HepG2 (cell line): ENCODE results near the gene ST3GAL2. TPM values are rescaled to one million over a fixed set of nuclear protein-coding genes. Genes with fewer than 3 reads are reported as not detected.
A peak's percentile ranks its signal among the peaks of the same experiment; 100 is the strongest.

Experiments used
- ATAC-seq: fragments of 200-7000 bp; cut with Tn5 transposase; 3 replicates; pipeline ENCODE4 v1.9.1; 2020; ENCODE audit warnings: mild to moderate bottlenecking, moderate library complexity
- BruUV-seq: library from RNA; stranded (reverse); fragments of 400-500 nt; replicated peaks from 2 replicates; lab custom pipeline; 2021; lab: Mats Ljungman, UMichigan
- CTCF ChIA-PET: fragments of 300-600 bp; formaldehyde crosslinking; extraction: SDS; loops from one replicate; lab custom pipeline; 2021; ENCODE audit warnings: low total read pairs, inconsistent platforms, low intra/inter-chr PET ratio; lab: Yijun Ruan, JAX
- POLR2A ChIA-PET: fragments of 350-600 bp; sonication (Branson Sonifier 250); formaldehyde crosslinking; loops from one replicate; lab custom pipeline; 2020; ENCODE audit warnings: antibody characterized with exemption, inconsistent platforms; lab: Yijun Ruan, JAX
- DNase-seq: peaks from one replicate; pipeline ENCODE4 v3.0.0-alpha.2; 2015; ENCODE audit warnings: low spot score
- FAIRE-seq: peaks from 3 replicates; lab custom pipeline; 2011; peaks lifted over from hg19 to GRCh38; lab: Jason Lieb, UNC
- H2AFZ ChIP-seq: one replicate; pipeline ENCODE4 v1.6.1; 2011; ENCODE audit warnings: low read length, inconsistent platforms
- H3K27ac ChIP-seq: fragments of 300-600 bp; 3 replicates; pipeline ENCODE4 v1.8.0; 2011; ENCODE audit warnings: mixed run types, mild to moderate bottlenecking, mixed read lengths, low read length, inconsistent platforms; ENCODE audit not compliant: insufficient read depth; ENCODE audit errors: extremely low read length
- H3K27me3 ChIP-seq, 2 experiments: fragments of 200-600 bp in 1 of 2; 2 replicates in 1 of 2; 3 replicates in 1 of 2; pipeline versions ENCODE4 v1.6.0 to v1.8.0; 2011; ENCODE audit warnings: low read length in 2 of 2, mild to moderate bottlenecking in 2 of 2, moderate library complexity in 2 of 2, inconsistent platforms in 1 of 2; ENCODE audit not compliant: insufficient read depth in 2 of 2, control insufficient read depth in 1 of 2
- H3K36me3 ChIP-seq, 2 experiments: fragments of 200-600 bp in 1 of 2; replicated peaks in 1 of 2; 2 replicates in 1 of 2; 3 replicates in 1 of 2; pipeline versions ENCODE4 v1.5.1 to v1.8.0; 2011; ENCODE audit warnings: low read length in 2 of 2, inconsistent platforms in 1 of 2; ENCODE audit not compliant: insufficient read depth in 2 of 2, control insufficient read depth in 1 of 2
- H3K4me1 ChIP-seq: 2 replicates; pipeline ENCODE4 v1.5.1; 2012; ENCODE audit warnings: low read length, inconsistent platforms; ENCODE audit not compliant: insufficient read depth
- H3K4me2 ChIP-seq: 2 replicates; pipeline ENCODE4 v1.6.0; 2011; ENCODE audit warnings: low read depth, low read length, inconsistent platforms
- H3K4me3 ChIP-seq, 3 experiments: fragments of 200-600 bp in 1 of 3; sonication (generic), shearing (Covaris generic) in 1 of 3; replicated peaks in 1 of 3; 2 replicates each; pipeline ENCODE4 v1.5.1; 2011 to 2016; ENCODE audit warnings: low read length in 3 of 3, inconsistent platforms in 2 of 3, low read depth in 2 of 3, mild to moderate bottlenecking in 2 of 3, control low read depth in 1 of 3, mixed read lengths in 1 of 3; ENCODE audit not compliant: insufficient read depth in 1 of 3
- H3K79me2 ChIP-seq: one replicate; pipeline ENCODE4 v1.6.1; 2011; ENCODE audit warnings: low read length, inconsistent platforms; ENCODE audit not compliant: insufficient read depth
- H3K9ac ChIP-seq: 2 replicates; pipeline ENCODE4 v1.6.0; 2011; ENCODE audit warnings: mild to moderate bottlenecking, low read depth, low read length, inconsistent platforms; ENCODE audit not compliant: insufficient read depth
- H3K9me3 ChIP-seq: 2 replicates; pipeline ENCODE4 v1.5.1; 2012; ENCODE audit warnings: mild to moderate bottlenecking, low read length
- H4K20me1 ChIP-seq: 2 replicates; pipeline ENCODE4 v1.6.0; 2011; ENCODE audit warnings: inconsistent platforms, mild to moderate bottlenecking, low read length, moderate library complexity; ENCODE audit not compliant: insufficient read depth
- AHR ChIP-seq: IDR thresholded peaks from 2 replicates; pipeline ENCODE4 v1.6.1; 2018; ENCODE audit warnings: missing genetic modification reagents, missing compliant biosample characterization
- ARID4A ChIP-seq: sonication (generic); formaldehyde crosslinking; IDR thresholded peaks from 2 replicates; pipeline ENCODE4 v1.5.0; 2020; ENCODE audit warnings: mild to moderate bottlenecking, missing genetic modification reagents, borderline replicate concordance
- CEBPB ChIP-seq: IDR thresholded peaks from 2 replicates; pipeline ENCODE4 v1.6.1; 2011; ENCODE audit warnings: low read depth, low read length, improper control_type of control experiment, borderline replicate concordance
- HNF4A ChIP-seq: sonication (generic); formaldehyde crosslinking; IDR thresholded peaks from 2 replicates; pipeline ENCODE4 v1.4.0; 2020; ENCODE audit warnings: missing genetic modification reagents
- MXI1 ChIP-seq: IDR thresholded peaks from 3 replicates; pipeline ENCODE4 v1.6.1; 2012; ENCODE audit warnings: low read depth, low read length, inconsistent platforms, borderline replicate concordance
- NR0B2 ChIP-seq: sonication (generic); formaldehyde crosslinking; IDR thresholded peaks from 2 replicates; pipeline ENCODE4 v1.4.0; 2020; ENCODE audit warnings: mild to moderate bottlenecking, missing genetic modification reagents
- ZMAT3 ChIP-seq: sonication (generic); formaldehyde crosslinking; conservative IDR thresholded peaks from 2 replicates; pipeline ENCODE4 v1.7.0; 2021; ENCODE audit warnings: missing genetic modification reagents
- ZNF263 ChIP-seq: sonication (generic); formaldehyde crosslinking; IDR thresholded peaks from 2 replicates; pipeline ENCODE4 v1.4.0; 2020; ENCODE audit warnings: missing genetic modification reagents
- ZNF598 ChIP-seq: sonication (generic); formaldehyde crosslinking; IDR thresholded peaks from 2 replicates; pipeline ENCODE4 v1.5.1; 2020; ENCODE audit warnings: mild to moderate bottlenecking, missing genetic modification reagents, borderline replicate concordance
- WGBS: methylation state at CpG from one replicate; pipeline ENCODE4 v1.1.6; 2017; ENCODE audit warnings: low lambda C conversion rate; 5-methylcytosine and 5-hydroxymethylcytosine counted together
- in situ Hi-C: cut with HindIII; loops from 2 replicates; pipeline ENCODE4 v1.10.0; 2017; ENCODE audit warnings: low pct_unique_long_range_greater_than_20kb; ENCODE audit not compliant: extremely low pct_ligation_motif_present
- intact Hi-C: fragments of 100-400 bp; cut with micrococcal nuclease; formaldehyde crosslinking; loops from one replicate; pipeline ENCODE4 v1.10.0; 2022; ENCODE audit not compliant: unreplicated experiment
- polyA plus RNA-seq, 8 experiments: library from polyadenylated mRNA; depleted of rRNA in 3 of 8; stranded (reverse) in 7 of 8; unstranded in 1 of 8; fragments of >200 nt; fragmentation: Illumina TruSeq in 4 of 8; extraction: Trizol in 4 of 8; gene quantifications; 2 replicates each; pipeline versions ENCODE4 v1.2.1 to v1.2.3, GENCODE V29; 2011 to 2016; ENCODE audit warnings: low read depth in 4 of 8, missing spikeins in 1 of 8, mixed read lengths in 1 of 8; ENCODE audit not compliant: insufficient read depth in 1 of 8
- total RNA-seq, 5 experiments: library from RNA; depleted of rRNA; stranded (reverse); fragments of >200 nt; fragmentation: Illumina TruSeq; extraction: Trizol; gene quantifications; 2 replicates each; pipeline ENCODE4 v1.2.3, GENCODE V29; 2016; ENCODE audit warnings: low read depth in 1 of 5

The ST3GAL2 gene
- total and polyA plus RNA-seq, 2 of the 13 experiments (the other 11 are each of a cell fraction or from before 2014, with no cell fraction given): 16.3 to 24.9 TPM

GRCh38 chr16:70432356-70432722 lies 6.6 kb downstream of the ST3GAL2 start:
- no peaks in the 10 kb centered on the region for H3K27me3 ChIP-seq
- DNase-seq (no peak), ATAC-seq (no peak)
- H3K27ac ChIP-seq: peak overlapping the region; percentile 65
- no peaks in the 10 kb centered on the region for H3K9me3 ChIP-seq
- in situ Hi-C loops: no loop called here
- 65% methylated on average over 3 of the region's 3 CpGs for WGBS
- no TSS peak for BruUV-seq
- CTCF ChIA-PET: no interaction called here
- TF ChIP-seq HNF4A: 0 out of 2 replicates have a peak, but pooled peaks have one; percentile 16
- TF ChIP-seq ZMAT3: 0 out of 2 replicates have a peak, but pooled peaks have one; percentile 38
- 0 out of 3 replicates have a peak, but pooled peaks have one; percentile 39 for TF ChIP-seq MXI1
- TF ChIP-seq CEBPB: peak; percentile 65
- TF ChIP-seq AHR (CRISPR knock-in tag): no peak
- TF ChIP-seq ZNF598 (CRISPR knock-in tag): no peak
- TF ChIP-seq ARID4A (CRISPR knock-in tag): 0 out of 2 replicates have a peak, but pooled peaks have one; percentile 4
- no peak for TF ChIP-seq NR0B2 (CRISPR knock-in tag)
- TF ChIP-seq ZNF263: no peak
- TF ChIP-seq, all 625 proteins: peak for 5
- POLR2A ChIA-PET: interaction anchor here (1.1 to 3.9 kb wide), 7 partner anchors 9 to 133 kb away, joined by 3 to 29 read pairs (median 5); partner anchors contain the start of gene FCSK
- intact Hi-C loops: no loop called here
- Histone ChIP-seq H2AFZ (no peak overlapping the region), H3K4me3 (0 out of 6 replicates have a peak overlapping the region, but pooled peaks of 1 of the 3 experiments have one; percentile 14), H4K20me1 (no peaks in the 10 kb centered on the region), H3K4me1 (peaks cover 94% of the 10 kb centered on the region), H3K79me2 (peaks cover 69% of the 10 kb centered on the region), H3K9ac (peak overlapping the region; percentile 52), H3K36me3 (peaks cover 7 to 9% of the 10 kb centered on the region in 2 experiments), H3K4me2 (peak overlapping the region; percentile 36)
- no peak for FAIRE-seq
